HepG2 (cell line): ENCODE data around the gene TAC3.

ENCODE experiments used
- EHMT2 ChIP-seq: fragments of 200-600 bp; sonication (generic); IDR thresholded peaks from 2 replicates; pipeline ENCODE4 v1.7.0; 2017; ENCODE audit warnings: antibody characterized with exemption, low read depth, low read length, borderline replicate concordance
- EZH2 ChIP-seq: conservative IDR thresholded peaks from 2 replicates; pipeline ENCODE4 v1.6.1; 2012; ENCODE audit warnings: mild to moderate bottlenecking, low read depth, low read length, moderate library complexity
- GATA4 ChIP-seq: sonication (generic); IDR thresholded peaks from 2 replicates; pipeline ENCODE4 v1.6.1; 2016; ENCODE audit warnings: antibody characterized with exemption, low read depth, borderline replicate concordance
- MAZ ChIP-seq, 2 experiments: sonication (generic) in 1 of 2; formaldehyde crosslinking in 1 of 2; IDR thresholded peaks; 2 replicates each; pipeline versions ENCODE4 v1.5.0 to v1.6.1; 2012 to 2020; ENCODE audit warnings: low read depth in 2 of 2, mild to moderate bottlenecking in 2 of 2, borderline replicate concordance in 1 of 2, improper control_type of control experiment in 1 of 2, low read length in 1 of 2, missing genetic modification reagents in 1 of 2, moderate library complexity in 1 of 2
- RFX3 ChIP-seq: IDR thresholded peaks from 2 replicates; pipeline ENCODE4 v1.6.1; 2016; ENCODE audit warnings: missing biosample characterization, missing genetic modification reagents
- TARDBP ChIP-seq: sonication (generic); formaldehyde crosslinking; IDR thresholded peaks from 2 replicates; pipeline ENCODE4 v1.8.0; 2022; ENCODE audit warnings: mild to moderate bottlenecking, missing genetic modification reagents
- TBL1XR1 ChIP-seq: fragments of 150-350 bp; IDR thresholded peaks from 2 replicates; pipeline ENCODE4 v1.6.1; 2014; ENCODE audit warnings: borderline replicate concordance, low read length; ENCODE audit not compliant: partially characterized antibody
- TF ChIP-seq, protein P1 (sequence below): IDR thresholded peaks from 2 replicates; pipeline ENCODE4 v1.6.1; 2012; ENCODE audit warnings: low read length, improper control_type of control experiment
- TF ChIP-seq, protein P2 (sequence below): sonication (generic); formaldehyde crosslinking; IDR thresholded peaks from 2 replicates; pipeline ENCODE4 v1.4.0; 2020; ENCODE audit warnings: mild to moderate bottlenecking, missing genetic modification reagents, borderline replicate concordance
- TF ChIP-seq, protein P3 (sequence below): sonication (generic); formaldehyde crosslinking; IDR thresholded peaks from 2 replicates; pipeline ENCODE4 v1.5.1; 2020; ENCODE audit warnings: mild to moderate bottlenecking, missing genetic modification reagents, moderate library complexity

DNA sequence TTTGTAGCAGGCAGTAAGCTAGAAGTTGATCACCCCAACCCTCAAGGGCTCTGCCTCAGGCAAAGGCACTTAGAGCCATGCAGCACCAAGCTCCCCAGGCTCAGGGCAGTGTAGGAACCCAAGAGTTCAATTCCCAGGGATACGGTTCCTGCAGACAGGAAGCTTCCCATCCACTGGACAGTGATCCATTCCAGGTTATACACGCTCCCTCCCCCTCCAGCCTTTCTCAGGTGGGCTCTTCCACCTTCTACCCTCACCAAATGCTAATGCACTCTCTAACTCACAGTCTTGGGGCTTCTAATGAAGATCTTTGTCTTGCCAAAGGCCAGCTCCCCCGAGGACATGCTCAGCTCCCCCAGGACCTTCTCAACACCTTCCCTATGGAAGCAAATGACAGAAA is 20.9 kb upstream of the TAC3 start:
- TF ChIP-seq TARDBP: no peak
- TF ChIP-seq, protein P1, sequence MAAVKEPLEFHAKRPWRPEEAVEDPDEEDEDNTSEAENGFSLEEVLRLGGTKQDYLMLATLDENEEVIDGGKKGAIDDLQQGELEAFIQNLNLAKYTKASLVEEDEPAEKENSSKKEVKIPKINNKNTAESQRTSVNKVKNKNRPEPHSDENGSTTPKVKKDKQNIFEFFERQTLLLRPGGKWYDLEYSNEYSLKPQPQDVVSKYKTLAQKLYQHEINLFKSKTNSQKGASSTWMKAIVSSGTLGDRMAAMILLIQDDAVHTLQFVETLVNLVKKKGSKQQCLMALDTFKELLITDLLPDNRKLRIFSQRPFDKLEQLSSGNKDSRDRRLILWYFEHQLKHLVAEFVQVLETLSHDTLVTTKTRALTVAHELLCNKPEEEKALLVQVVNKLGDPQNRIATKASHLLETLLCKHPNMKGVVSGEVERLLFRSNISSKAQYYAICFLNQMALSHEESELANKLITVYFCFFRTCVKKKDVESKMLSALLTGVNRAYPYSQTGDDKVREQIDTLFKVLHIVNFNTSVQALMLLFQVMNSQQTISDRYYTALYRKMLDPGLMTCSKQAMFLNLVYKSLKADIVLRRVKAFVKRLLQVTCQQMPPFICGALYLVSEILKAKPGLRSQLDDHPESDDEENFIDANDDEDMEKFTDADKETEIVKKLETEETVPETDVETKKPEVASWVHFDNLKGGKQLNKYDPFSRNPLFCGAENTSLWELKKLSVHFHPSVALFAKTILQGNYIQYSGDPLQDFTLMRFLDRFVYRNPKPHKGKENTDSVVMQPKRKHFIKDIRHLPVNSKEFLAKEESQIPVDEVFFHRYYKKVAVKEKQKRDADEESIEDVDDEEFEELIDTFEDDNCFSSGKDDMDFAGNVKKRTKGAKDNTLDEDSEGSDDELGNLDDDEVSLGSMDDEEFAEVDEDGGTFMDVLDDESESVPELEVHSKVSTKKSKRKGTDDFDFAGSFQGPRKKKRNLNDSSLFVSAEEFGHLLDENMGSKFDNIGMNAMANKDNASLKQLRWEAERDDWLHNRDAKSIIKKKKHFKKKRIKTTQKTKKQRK: no peak
- TF ChIP-seq EHMT2: no peak
- TF ChIP-seq, protein P2, sequence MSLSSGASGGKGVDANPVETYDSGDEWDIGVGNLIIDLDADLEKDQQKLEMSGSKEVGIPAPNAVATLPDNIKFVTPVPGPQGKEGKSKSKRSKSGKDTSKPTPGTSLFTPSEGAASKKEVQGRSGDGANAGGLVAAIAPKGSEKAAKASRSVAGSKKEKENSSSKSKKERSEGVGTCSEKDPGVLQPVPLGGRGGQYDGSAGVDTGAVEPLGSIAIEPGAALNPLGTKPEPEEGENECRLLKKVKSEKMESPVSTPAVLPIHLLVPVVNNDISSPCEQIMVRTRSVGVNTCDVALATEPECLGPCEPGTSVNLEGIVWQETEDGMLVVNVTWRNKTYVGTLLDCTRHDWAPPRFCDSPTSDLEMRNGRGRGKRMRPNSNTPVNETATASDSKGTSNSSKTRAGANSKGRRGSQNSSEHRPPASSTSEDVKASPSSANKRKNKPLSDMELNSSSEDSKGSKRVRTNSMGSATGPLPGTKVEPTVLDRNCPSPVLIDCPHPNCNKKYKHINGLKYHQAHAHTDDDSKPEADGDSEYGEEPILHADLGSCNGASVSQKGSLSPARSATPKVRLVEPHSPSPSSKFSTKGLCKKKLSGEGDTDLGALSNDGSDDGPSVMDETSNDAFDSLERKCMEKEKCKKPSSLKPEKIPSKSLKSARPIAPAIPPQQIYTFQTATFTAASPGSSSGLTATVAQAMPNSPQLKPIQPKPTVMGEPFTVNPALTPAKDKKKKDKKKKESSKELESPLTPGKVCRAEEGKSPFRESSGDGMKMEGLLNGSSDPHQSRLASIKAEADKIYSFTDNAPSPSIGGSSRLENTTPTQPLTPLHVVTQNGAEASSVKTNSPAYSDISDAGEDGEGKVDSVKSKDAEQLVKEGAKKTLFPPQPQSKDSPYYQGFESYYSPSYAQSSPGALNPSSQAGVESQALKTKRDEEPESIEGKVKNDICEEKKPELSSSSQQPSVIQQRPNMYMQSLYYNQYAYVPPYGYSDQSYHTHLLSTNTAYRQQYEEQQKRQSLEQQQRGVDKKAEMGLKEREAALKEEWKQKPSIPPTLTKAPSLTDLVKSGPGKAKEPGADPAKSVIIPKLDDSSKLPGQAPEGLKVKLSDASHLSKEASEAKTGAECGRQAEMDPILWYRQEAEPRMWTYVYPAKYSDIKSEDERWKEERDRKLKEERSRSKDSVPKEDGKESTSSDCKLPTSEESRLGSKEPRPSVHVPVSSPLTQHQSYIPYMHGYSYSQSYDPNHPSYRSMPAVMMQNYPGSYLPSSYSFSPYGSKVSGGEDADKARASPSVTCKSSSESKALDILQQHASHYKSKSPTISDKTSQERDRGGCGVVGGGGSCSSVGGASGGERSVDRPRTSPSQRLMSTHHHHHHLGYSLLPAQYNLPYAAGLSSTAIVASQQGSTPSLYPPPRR (CRISPR knock-in tag): no peak
- TF ChIP-seq EZH2: no peak
- TF ChIP-seq GATA4: no peak
- no peak for TF ChIP-seq RFX3 (CRISPR knock-in tag)
- TF ChIP-seq TBL1XR1: no peak
- TF ChIP-seq, protein P3, sequence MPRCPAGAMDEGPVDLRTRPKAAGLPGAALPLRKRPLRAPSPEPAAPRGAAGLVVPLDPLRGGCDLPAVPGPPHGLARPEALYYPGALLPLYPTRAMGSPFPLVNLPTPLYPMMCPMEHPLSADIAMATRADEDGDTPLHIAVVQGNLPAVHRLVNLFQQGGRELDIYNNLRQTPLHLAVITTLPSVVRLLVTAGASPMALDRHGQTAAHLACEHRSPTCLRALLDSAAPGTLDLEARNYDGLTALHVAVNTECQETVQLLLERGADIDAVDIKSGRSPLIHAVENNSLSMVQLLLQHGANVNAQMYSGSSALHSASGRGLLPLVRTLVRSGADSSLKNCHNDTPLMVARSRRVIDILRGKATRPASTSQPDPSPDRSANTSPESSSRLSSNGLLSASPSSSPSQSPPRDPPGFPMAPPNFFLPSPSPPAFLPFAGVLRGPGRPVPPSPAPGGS (CRISPR knock-in tag): no peak
- no peak for TF ChIP-seq MAZ (IDR thresholded peaks at IDR 0.05; ENCODE audit: borderline replicate concordance, low read depth, low read length)
- TF ChIP-seq MAZ (CRISPR knock-in tag; IDR thresholded peaks at IDR 0.05; ENCODE audit: low read depth): no peak
